Calu3 (cell line): Measurements from ENCODE around the gene C1QTNF9B. TPM values are rescaled to one million over a fixed set of nuclear protein-coding genes. Genes with fewer than 3 reads are reported as not detected.

Experiments used
- BruUV-seq: library from RNA; stranded (reverse); fragments of 400-500 nt; replicated peaks from 2 replicates; lab custom pipeline; 2021; lab: Mats Ljungman, UMichigan
- CTCF ChIA-PET: fragments of 300-600 bp; sonication (Branson Sonifier 250); formaldehyde crosslinking; loops from one replicate; lab custom pipeline; 2022; ENCODE audit warnings: antibody characterized with exemption; lab: Charles Lee
- DNase-seq: peaks from one replicate; pipeline ENCODE4 v3.0.0; 2022
- H3K27ac Mint-ChIP-seq: one replicate; pipeline ENCODE4 v1.8.0; 2022; ENCODE audit warnings: mixed read lengths; ENCODE audit not compliant: unreplicated experiment
- H3K27me3 Mint-ChIP-seq: one replicate; pipeline ENCODE4 v1.8.0; 2022; ENCODE audit warnings: mixed read lengths; ENCODE audit not compliant: unreplicated experiment
- H3K36me3 Mint-ChIP-seq: one replicate; pipeline ENCODE4 v1.8.0; 2022; ENCODE audit warnings: mild to moderate bottlenecking, moderate library complexity, mixed read lengths; ENCODE audit not compliant: insufficient read depth, unreplicated experiment
- H3K4me1 Mint-ChIP-seq: one replicate; pipeline ENCODE4 v1.8.0; 2022; ENCODE audit warnings: mild to moderate bottlenecking, low read depth, mixed read lengths; ENCODE audit not compliant: unreplicated experiment
- H3K4me3 Mint-ChIP-seq: one replicate; pipeline ENCODE4 v1.8.0; 2022; ENCODE audit warnings: mild to moderate bottlenecking, low read depth, moderate library complexity, mixed read lengths; ENCODE audit not compliant: unreplicated experiment
- H3K9me3 Mint-ChIP-seq: one replicate; pipeline ENCODE4 v1.8.0; 2022; ENCODE audit warnings: low read depth, mixed read lengths; ENCODE audit not compliant: unreplicated experiment
- CTCF ChIP-seq: fragments of 200-600 bp; IDR thresholded peaks from one replicate; pipeline ENCODE4 v1.8.0; 2022; ENCODE audit warnings: antibody characterized with exemption; ENCODE audit not compliant: unreplicated experiment
- intact Hi-C: fragments of 100-400 bp; cut with micrococcal nuclease; formaldehyde crosslinking; loops from one replicate; pipeline ENCODE4 v1.10.0; 2022; ENCODE audit not compliant: unreplicated experiment
- total RNA-seq: library from RNA; stranded (reverse); gene quantifications from 2 replicates; pipeline ENCODE4 v1.2.3, GENCODE V29; 2022

Gene C1QTNF9B
- total RNA-seq, 1 experiment from 2014 or later = not detected

GRCh38 chr13:23921451-23921888 lies 24.2 kb upstream of the C1QTNF9B start:
- peak; percentile 54 for TF ChIP-seq CTCF
- intact Hi-C loops = loop anchor here (1.0 to 2.0 kb wide), 3 partner anchors 39 to 307 kb away; no protein-coding TSS in a partner anchor
- H3K4me1 Mint-ChIP-seq = peaks cover 29% of the 10 kb centered on the region
- CTCF ChIA-PET = interaction anchor here (0.7 to 1.2 kb wide), 3 partner anchors 39 to 307 kb away, joined by 3 to 6 read pairs (median 4); no protein-coding TSS in a partner anchor
- peak; percentile 38 for DNase-seq
- BruUV-seq = no TSS peak
- H3K4me3 Mint-ChIP-seq = no peak overlapping the region
- H3K27me3 Mint-ChIP-seq = no peaks in the 10 kb centered on the region
- H3K36me3 Mint-ChIP-seq = no peaks in the 10 kb centered on the region
- no peak overlapping the region for H3K27ac Mint-ChIP-seq
- peaks cover 5% of the 10 kb centered on the region for H3K9me3 Mint-ChIP-seq

GRCh38 chr13:23919006-23919405 lies 21.7 kb upstream of the C1QTNF9B start:
- Mint-ChIP-seq H3K4me1 (peaks cover 29% of the 10 kb centered on the region), H3K36me3 (no peaks in the 10 kb centered on the region), H3K4me3 (no peak overlapping the region), H3K9me3 (peaks cover 5% of the 10 kb centered on the region), H3K27ac (no peak overlapping the region), H3K27me3 (no peaks in the 10 kb centered on the region)
- no peak for TF ChIP-seq CTCF
- intact Hi-C loops = loop anchor here (2.0 kb wide), 1 partner anchor 94 kb away; no protein-coding TSS in a partner anchor
- DNase-seq = no peak
- CTCF ChIA-PET = interaction anchor here (0.9 kb wide), 1 partner anchor 42 kb away, joined by 3 read pairs; no protein-coding TSS in a partner anchor
- no TSS peak for BruUV-seq

GRCh38 chr13:23918208-23918607 lies 20.9 kb upstream of the C1QTNF9B start:
- peaks cover 29% of the 10 kb centered on the region for H3K4me1 Mint-ChIP-seq
- intact Hi-C loops = loop anchor here (2.0 kb wide), 1 partner anchor 95 kb away; no protein-coding TSS in a partner anchor
- no peak overlapping the region for H3K4me3 Mint-ChIP-seq
- H3K27ac Mint-ChIP-seq = no peak overlapping the region
- TF ChIP-seq CTCF = no peak
- peaks cover 5% of the 10 kb centered on the region for H3K9me3 Mint-ChIP-seq
- no TSS peak for BruUV-seq
- DNase-seq = no peak
- CTCF ChIA-PET = interaction anchor here (0.9 kb wide), 1 partner anchor 42 kb away, joined by 3 read pairs; no protein-coding TSS in a partner anchor
- H3K27me3 Mint-ChIP-seq = no peaks in the 10 kb centered on the region
- no peaks in the 10 kb centered on the region for H3K36me3 Mint-ChIP-seq

- intact Hi-C loops = no loop called here
- H3K36me3 Mint-ChIP-seq = no peaks in the 10 kb centered on the region
- BruUV-seq = no TSS peak
- H3K4me1 Mint-ChIP-seq = peaks cover 18% of the 10 kb centered on the region
- DNase-seq = no peak
- no peak overlapping the region for H3K27ac Mint-ChIP-seq
- H3K4me3 Mint-ChIP-seq = no peak overlapping the region
- CTCF ChIA-PET = no interaction called here
- H3K9me3 Mint-ChIP-seq = peaks cover 5% of the 10 kb centered on the region
- H3K27me3 Mint-ChIP-seq = no peaks in the 10 kb centered on the region
- TF ChIP-seq CTCF = no peak
Observed at GRCh38 chr13:23915308-23915707, 18.0 kb upstream of the C1QTNF9B start.
